ENCODE measurements around the gene EPSTI1. TPM values are rescaled to one million over a fixed set of nuclear protein-coding genes. Genes with fewer than 3 reads are reported as not detected.

Gene EPSTI1
- total and polyA plus RNA-seq, 11 donors = 1.3 to 36.1 (median 4.5) TPM

- TF ChIP-seq, protein P1, sequence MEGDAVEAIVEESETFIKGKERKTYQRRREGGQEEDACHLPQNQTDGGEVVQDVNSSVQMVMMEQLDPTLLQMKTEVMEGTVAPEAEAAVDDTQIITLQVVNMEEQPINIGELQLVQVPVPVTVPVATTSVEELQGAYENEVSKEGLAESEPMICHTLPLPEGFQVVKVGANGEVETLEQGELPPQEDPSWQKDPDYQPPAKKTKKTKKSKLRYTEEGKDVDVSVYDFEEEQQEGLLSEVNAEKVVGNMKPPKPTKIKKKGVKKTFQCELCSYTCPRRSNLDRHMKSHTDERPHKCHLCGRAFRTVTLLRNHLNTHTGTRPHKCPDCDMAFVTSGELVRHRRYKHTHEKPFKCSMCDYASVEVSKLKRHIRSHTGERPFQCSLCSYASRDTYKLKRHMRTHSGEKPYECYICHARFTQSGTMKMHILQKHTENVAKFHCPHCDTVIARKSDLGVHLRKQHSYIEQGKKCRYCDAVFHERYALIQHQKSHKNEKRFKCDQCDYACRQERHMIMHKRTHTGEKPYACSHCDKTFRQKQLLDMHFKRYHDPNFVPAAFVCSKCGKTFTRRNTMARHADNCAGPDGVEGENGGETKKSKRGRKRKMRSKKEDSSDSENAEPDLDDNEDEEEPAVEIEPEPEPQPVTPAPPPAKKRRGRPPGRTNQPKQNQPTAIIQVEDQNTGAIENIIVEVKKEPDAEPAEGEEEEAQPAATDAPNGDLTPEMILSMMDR (IDR thresholded peaks at IDR 0.05) = no peak
- no peak for TF ChIP-seq POLR2A (IDR thresholded peaks at IDR 0.05)
- Histone ChIP-seq H3K9me3 (no peaks in the 10 kb centered on the region), H3K27ac (peak overlapping the region in 10 of 12 donors; percentile 46 to 87 (median 76)), H3K36me3 (peaks cover 0 to 10% (median 0%) of the 10 kb centered on the region in 9 donors), H3K4me1 (peaks cover 0 to 40% (median 18%) of the 10 kb centered on the region in 12 donors), H3K4me3 (peak overlapping the region in 9 of 12 donors; percentile 5 to 40 (median 27)), H3K27me3 (no peaks in the 10 kb centered on the region)
- ATAC-seq (peak; percentile 96 to 97 (median 96)), DNase-seq (peak; percentile 78 to 88 (median 83))
- 35 to 49% (median 41%) methylated on average over 12 to 14 of the region's 14 CpGs for WGBS, 4 donors
- intact Hi-C loops (cut with DNase I) = no loop called here
Observed at GRCh38 chr13:43036351-43037250, 44.6 kb upstream of the EPSTI1 start.

- WGBS, 4 donors = 88 to 100% (median 97%) methylated on average over 3 of the region's 3 CpGs
- intact Hi-C loops (cut with DNase I) = no loop called here
Observed at GRCh38 chr13:43033038-43033437, 41.0 kb upstream of the EPSTI1 start.

GRCh38 chr13:43031881-43032280 is 39.8 kb upstream of the EPSTI1 start:
- TF ChIP-seq, protein P1 (IDR thresholded peaks at IDR 0.05) = no peak
- TF ChIP-seq POLR2A (IDR thresholded peaks at IDR 0.05) = no peak
- intact Hi-C loops (cut with DNase I) = no loop called here
- Histone ChIP-seq H3K4me3 (no peak overlapping the region), H3K36me3 (peaks cover 0 to 26% (median 5%) of the 10 kb centered on the region in 9 donors), H3K4me1 (peaks cover 0 to 52% (median 33%) of the 10 kb centered on the region in 12 donors), H3K27ac (peak overlapping the region in 1 of 12 donors; percentile 6), H3K9me3 (no peaks in the 10 kb centered on the region), H3K27me3 (no peaks in the 10 kb centered on the region)
- DNase-seq (no peak), ATAC-seq (no peak)
- WGBS, 4 donors = 84 to 95% (median 90%) methylated on average over 4 of the region's 4 CpGs

More at GRCh38 chr13:43033038-43033437, 41.0 kb upstream of the EPSTI1 start:
- DNase-seq (no peak), ATAC-seq (no peak)
- Histone ChIP-seq H3K4me3 (no peak overlapping the region), H3K4me1 (peaks cover 0 to 56% (median 34%) of the 10 kb centered on the region in 12 donors), H3K27ac (no peak overlapping the region), H3K9me3 (no peaks in the 10 kb centered on the region), H3K36me3 (peaks cover 0 to 20% (median 4%) of the 10 kb centered on the region in 9 donors), H3K27me3 (no peaks in the 10 kb centered on the region)
- TF ChIP-seq, protein P1 (IDR thresholded peaks at IDR 0.05) = no peak
- TF ChIP-seq POLR2A (IDR thresholded peaks at IDR 0.05) = no peak

DNA sequence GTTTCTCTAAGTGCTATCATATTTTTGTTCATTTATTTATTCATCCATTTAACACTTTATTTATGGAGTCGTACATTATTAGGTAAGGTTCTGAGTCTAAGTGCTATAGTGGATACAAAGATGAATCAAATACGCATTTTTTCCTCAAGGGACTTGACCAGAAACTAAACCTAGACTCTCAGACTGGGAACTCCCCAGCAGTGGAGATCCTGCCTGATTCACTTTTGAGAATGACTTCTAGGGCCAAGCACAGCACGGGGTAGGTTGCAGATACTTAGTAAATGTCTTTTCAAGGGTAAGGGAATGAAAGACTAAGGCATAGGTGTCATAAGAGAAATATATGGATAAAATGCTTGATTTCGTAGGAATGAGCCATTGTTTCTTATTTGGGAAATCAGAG is 38.5 kb upstream of the EPSTI1 start:
- intact Hi-C loops (cut with DNase I) = no loop called here
- WGBS, 4 donors = 84 to 92% (median 88%) methylated on average over 4 of the region's 4 CpGs
- peaks cover 0 to 57% (median 31%) of the 10 kb centered on the region in 12 donors for H3K4me1 ChIP-seq

More for the DNA sequence above, 38.5 kb upstream of the EPSTI1 start:
- H3K27ac ChIP-seq = no peak overlapping the region
- ATAC-seq (no peak), DNase-seq (no peak)
- peaks cover 0 to 26% (median 5%) of the 10 kb centered on the region in 9 donors for H3K36me3 ChIP-seq
- no peak overlapping the region for H3K4me3 ChIP-seq
- H3K27me3 ChIP-seq = no peaks in the 10 kb centered on the region
- no peaks in the 10 kb centered on the region for H3K9me3 ChIP-seq
- TF ChIP-seq, protein P1 (IDR thresholded peaks at IDR 0.05) = no peak
- TF ChIP-seq POLR2A (IDR thresholded peaks at IDR 0.05) = no peak
